ENCODE data around the gene FNDC1. TPM values are rescaled to one million over a fixed set of nuclear protein-coding genes. Genes with fewer than 3 reads are reported as not detected.

FNDC1 gene
- total and polyA plus RNA-seq, 10 of the 15 experiments (the other 5 are each of a cell fraction or from before 2014, with no cell fraction given) = not detected

DNA sequence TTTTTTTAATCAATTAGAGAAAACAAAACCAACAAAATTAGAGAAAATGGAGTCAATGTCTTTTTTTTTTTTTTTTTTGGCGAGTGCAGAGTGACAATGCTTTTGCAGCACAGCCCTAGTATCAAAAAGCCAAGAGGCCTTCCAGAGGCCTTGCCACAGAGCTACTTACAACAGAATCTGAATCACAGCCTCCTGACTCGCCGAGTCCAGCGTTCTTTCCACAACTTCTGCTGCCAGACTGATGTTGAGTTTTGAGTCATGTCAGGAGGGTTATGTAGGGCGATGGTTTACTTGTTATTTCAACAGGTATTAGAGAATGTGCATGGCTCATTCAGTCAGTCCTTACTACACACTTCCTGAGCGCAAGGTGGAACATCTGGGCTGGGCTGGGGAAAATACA, 88.6 kb downstream of the FNDC1 start:
- no peaks in the 10 kb centered on the region for H3K79me2 ChIP-seq (ENCODE audit: control insufficient read depth, insufficient read depth, low read length)
- RAD21 ChIA-PET (ENCODE audit: unreplicated experiment) = no interaction called here
- BruUV-seq (replicated peaks) = no TSS peak
- H3K4me2 ChIP-seq (ENCODE audit: control insufficient read depth, insufficient read depth) = no peak overlapping the region
- POLR2A ChIA-PET = no interaction called here
- intact Hi-C loops (cut with micrococcal nuclease; ENCODE audit: unreplicated experiment) = no loop called here
- 11% methylated on average over 6 of the region's 6 CpGs for WGBS (ENCODE audit: insufficient coverage, insufficient replicate concordance, low lambda C conversion rate, missing lambda C conversion rate)
- in situ Hi-C loops (cut with MboI) = no loop called here
- SMC1A ChIA-PET (ENCODE audit: uncharacterized antibody, unreplicated experiment) = interaction anchor here (0.6 to 1.0 kb wide), 2 partner anchors 397 to 1537 kb away, joined by 3 read pairs; no protein-coding TSS in a partner anchor
- no peaks in the 10 kb centered on the region for H4K20me1 ChIP-seq (ENCODE audit: control insufficient read depth, insufficient read depth)
- H3K4me1 ChIP-seq (ENCODE audit: control insufficient read depth, insufficient read depth, low read length) = no peaks in the 10 kb centered on the region
- H3K27ac ChIP-seq (ENCODE audit: control insufficient read depth, insufficient read depth) = no peak overlapping the region
- no peaks in the 10 kb centered on the region for H3K27me3 ChIP-seq (replicated peaks in 1 of 2; ENCODE audit: control insufficient read depth in 2 of 2, insufficient read depth in 2 of 2, low read length in 1 of 2)
- CTCF ChIA-PET = interaction anchor here (0.9 to 1.5 kb wide), 3 partner anchors 8 to 24 kb away, joined by 3 to 5 read pairs (median 3); no protein-coding TSS in a partner anchor
- no peaks in the 10 kb centered on the region for H3K36me3 ChIP-seq (ENCODE audit: control insufficient read depth in 2 of 2, insufficient read depth in 2 of 2, low read length in 1 of 2)
- no peak overlapping the region for H3K4me3 ChIP-seq
- ATAC-seq = no peak
- DNase-seq (ENCODE audit: low read depth, low spot score) = no peak
- no peak overlapping the region for H2AFZ ChIP-seq (ENCODE audit: control insufficient read depth, low read depth, low read length)
- FAIRE-seq = no peak
- H3K9ac ChIP-seq (ENCODE audit: control insufficient read depth, insufficient read depth, low read length) = no peak overlapping the region
- no peaks in the 10 kb centered on the region for H3K9me3 ChIP-seq (replicated peaks; ENCODE audit: control insufficient read depth, insufficient read depth, low read length)
- no peak for TF ChIP-seq NR2C1 (IDR thresholded peaks at IDR 0.05)
- TF ChIP-seq STAT1 (conservative IDR thresholded peaks at IDR 0.05) = no peak
- no peak for TF ChIP-seq ZBTB11 (CRISPR knock-in tag; IDR thresholded peaks at IDR 0.05)
- no peak for TF ChIP-seq YBX1 (IDR thresholded peaks at IDR 0.05)
- TF ChIP-seq PKNOX1 (IDR thresholded peaks at IDR 0.05) = no peak
- no peak for TF ChIP-seq SMAD1 (IDR thresholded peaks at IDR 0.05; ENCODE audit: low read depth, partially characterized antibody)
- no peak for TF ChIP-seq RELA (IDR thresholded peaks at IDR 0.05; ENCODE audit: borderline replicate concordance, partially characterized antibody)
- no peak for TF ChIP-seq GABPA (IDR thresholded peaks at IDR 0.05; ENCODE audit: low read depth)
- no peak for TF ChIP-seq SMARCA5 (IDR thresholded peaks at IDR 0.05)
- TF ChIP-seq, protein P1, sequence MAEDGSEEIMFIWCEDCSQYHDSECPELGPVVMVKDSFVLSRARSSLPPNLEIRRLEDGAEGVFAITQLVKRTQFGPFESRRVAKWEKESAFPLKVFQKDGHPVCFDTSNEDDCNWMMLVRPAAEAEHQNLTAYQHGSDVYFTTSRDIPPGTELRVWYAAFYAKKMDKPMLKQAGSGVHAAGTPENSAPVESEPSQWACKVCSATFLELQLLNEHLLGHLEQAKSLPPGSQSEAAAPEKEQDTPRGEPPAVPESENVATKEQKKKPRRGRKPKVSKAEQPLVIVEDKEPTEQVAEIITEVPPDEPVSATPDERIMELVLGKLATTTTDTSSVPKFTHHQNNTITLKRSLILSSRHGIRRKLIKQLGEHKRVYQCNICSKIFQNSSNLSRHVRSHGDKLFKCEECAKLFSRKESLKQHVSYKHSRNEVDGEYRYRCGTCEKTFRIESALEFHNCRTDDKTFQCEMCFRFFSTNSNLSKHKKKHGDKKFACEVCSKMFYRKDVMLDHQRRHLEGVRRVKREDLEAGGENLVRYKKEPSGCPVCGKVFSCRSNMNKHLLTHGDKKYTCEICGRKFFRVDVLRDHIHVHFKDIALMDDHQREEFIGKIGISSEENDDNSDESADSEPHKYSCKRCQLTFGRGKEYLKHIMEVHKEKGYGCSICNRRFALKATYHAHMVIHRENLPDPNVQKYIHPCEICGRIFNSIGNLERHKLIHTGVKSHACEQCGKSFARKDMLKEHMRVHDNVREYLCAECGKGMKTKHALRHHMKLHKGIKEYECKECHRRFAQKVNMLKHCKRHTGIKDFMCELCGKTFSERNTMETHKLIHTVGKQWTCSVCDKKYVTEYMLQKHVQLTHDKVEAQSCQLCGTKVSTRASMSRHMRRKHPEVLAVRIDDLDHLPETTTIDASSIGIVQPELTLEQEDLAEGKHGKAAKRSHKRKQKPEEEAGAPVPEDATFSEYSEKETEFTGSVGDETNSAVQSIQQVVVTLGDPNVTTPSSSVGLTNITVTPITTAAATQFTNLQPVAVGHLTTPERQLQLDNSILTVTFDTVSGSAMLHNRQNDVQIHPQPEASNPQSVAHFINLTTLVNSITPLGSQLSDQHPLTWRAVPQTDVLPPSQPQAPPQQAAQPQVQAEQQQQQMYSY (CRISPR knock-in tag; IDR thresholded peaks at IDR 0.05) = no peak
- TF ChIP-seq TCF3 (IDR thresholded peaks at IDR 0.05; ENCODE audit: borderline replicate concordance, insufficient read depth, low read depth, low read length) = no peak
- TF ChIP-seq, protein P2, sequence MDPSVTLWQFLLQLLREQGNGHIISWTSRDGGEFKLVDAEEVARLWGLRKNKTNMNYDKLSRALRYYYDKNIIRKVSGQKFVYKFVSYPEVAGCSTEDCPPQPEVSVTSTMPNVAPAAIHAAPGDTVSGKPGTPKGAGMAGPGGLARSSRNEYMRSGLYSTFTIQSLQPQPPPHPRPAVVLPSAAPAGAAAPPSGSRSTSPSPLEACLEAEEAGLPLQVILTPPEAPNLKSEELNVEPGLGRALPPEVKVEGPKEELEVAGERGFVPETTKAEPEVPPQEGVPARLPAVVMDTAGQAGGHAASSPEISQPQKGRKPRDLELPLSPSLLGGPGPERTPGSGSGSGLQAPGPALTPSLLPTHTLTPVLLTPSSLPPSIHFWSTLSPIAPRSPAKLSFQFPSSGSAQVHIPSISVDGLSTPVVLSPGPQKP (IDR thresholded peaks at IDR 0.05; ENCODE audit: low read depth, low read length) = no peak
- TF ChIP-seq SIX5 (IDR thresholded peaks at IDR 0.05; ENCODE audit: low read depth, low read length, severe bottlenecking) = no peak
